PC-9 (cell line): Measurements from ENCODE around the gene PC.

Source experiments
- EZH2 ChIP-seq: fragments of 200-600 bp; sonication (generic); IDR thresholded peaks from 2 replicates; pipeline ENCODE4 v1.8.0; 2017; ENCODE audit warnings: antibody characterized with exemption, low read depth
- TF ChIP-seq, protein P1 (sequence below): fragments of 200-600 bp; sonication (generic); conservative IDR thresholded peaks from 2 replicates; pipeline ENCODE4 v1.6.1; 2017; ENCODE audit warnings: mixed run types, antibody characterized with exemption, mild to moderate bottlenecking, moderate library complexity

DNA sequence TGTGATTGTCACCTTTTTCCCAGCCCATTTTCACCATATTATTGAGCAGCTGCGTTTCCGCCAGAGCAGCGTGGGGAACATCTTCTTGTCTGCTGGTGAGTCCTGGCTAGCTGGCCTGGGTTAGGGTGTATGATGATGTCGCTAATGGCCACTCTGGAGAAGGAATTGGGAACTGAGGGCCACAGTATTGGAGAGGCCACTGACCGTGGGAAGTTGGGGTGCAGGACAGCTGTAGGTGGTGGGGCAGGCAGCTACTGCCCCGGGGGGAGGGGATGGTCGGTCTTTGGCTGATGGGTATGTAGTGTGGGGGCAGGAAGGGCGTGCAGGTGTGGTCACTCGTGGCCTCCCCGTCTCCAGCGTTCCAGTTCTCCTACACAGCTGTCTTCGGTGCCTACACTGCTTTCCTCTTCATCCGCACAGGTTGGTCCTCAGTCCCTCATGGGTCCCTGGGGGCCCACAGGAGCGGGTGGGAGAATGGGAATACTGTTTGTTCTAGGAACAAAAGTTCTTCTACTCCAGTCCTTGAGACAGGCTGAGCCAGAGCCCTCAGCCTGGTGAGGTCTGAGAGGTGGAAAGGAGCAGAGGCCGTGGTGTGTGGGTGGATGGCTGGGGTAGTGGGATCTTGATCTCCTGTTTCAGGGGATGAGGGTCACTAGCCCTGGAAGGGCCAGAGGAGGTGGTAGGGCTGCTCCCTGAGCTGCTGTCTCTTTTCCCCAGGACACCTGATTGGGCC lies 112.9 kb downstream of the PC start:
- TF ChIP-seq, protein P1, sequence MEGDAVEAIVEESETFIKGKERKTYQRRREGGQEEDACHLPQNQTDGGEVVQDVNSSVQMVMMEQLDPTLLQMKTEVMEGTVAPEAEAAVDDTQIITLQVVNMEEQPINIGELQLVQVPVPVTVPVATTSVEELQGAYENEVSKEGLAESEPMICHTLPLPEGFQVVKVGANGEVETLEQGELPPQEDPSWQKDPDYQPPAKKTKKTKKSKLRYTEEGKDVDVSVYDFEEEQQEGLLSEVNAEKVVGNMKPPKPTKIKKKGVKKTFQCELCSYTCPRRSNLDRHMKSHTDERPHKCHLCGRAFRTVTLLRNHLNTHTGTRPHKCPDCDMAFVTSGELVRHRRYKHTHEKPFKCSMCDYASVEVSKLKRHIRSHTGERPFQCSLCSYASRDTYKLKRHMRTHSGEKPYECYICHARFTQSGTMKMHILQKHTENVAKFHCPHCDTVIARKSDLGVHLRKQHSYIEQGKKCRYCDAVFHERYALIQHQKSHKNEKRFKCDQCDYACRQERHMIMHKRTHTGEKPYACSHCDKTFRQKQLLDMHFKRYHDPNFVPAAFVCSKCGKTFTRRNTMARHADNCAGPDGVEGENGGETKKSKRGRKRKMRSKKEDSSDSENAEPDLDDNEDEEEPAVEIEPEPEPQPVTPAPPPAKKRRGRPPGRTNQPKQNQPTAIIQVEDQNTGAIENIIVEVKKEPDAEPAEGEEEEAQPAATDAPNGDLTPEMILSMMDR = no peak
- TF ChIP-seq EZH2 = no peak
